SK-N-SH (cell line): Measurements from ENCODE around the gene TIMP2. TPM values are rescaled to one million over a fixed set of nuclear protein-coding genes. Genes with fewer than 3 reads are reported as not detected.

Experiments used
- CTCF ChIA-PET: fragments of 300-600, 350-600 bp; formaldehyde crosslinking; extraction: SDS; loops from one replicate; lab custom pipeline; 2021; lab: Yijun Ruan, JAX
- POLR2A ChIA-PET: fragments of 350-600 bp; sonication (Branson Sonifier 250); formaldehyde crosslinking; extraction: SDS; loops from one replicate; lab custom pipeline; 2020; ENCODE audit warnings: antibody characterized with exemption, inconsistent platforms; lab: Yijun Ruan, JAX
- DNase-seq: peaks from one replicate; pipeline ENCODE4 v3.0.0; 2012
- H2AFZ ChIP-seq: fragments of 200-600 bp; sonication (generic); 2 replicates; pipeline ENCODE4 v1.8.1; 2016; ENCODE audit warnings: antibody characterized with exemption, mild to moderate bottlenecking, low read depth
- H3F3A ChIP-seq: fragments of 200-600 bp; sonication (generic); replicated peaks from 2 replicates; pipeline ENCODE3; 2016; ENCODE audit warnings: antibody characterized with exemption, mild to moderate bottlenecking; ENCODE audit not compliant: insufficient read depth
- H3K27ac ChIP-seq, 2 experiments: fragments of 200-500 bp in 1 of 2; fragments of 200-600 bp in 1 of 2; sonication (Bioruptor generic) in 1 of 2; sonication (generic), shearing (Covaris generic) in 1 of 2; 2 replicates each; pipeline versions ENCODE4 v1.5.1 to v1.6.1; 2014 to 2016; ENCODE audit warnings: low read depth in 2 of 2, inconsistent platforms in 1 of 2, low read length in 1 of 2, mild to moderate bottlenecking in 1 of 2, mixed read lengths in 1 of 2
- H3K27me3 ChIP-seq: fragments of 200-600 bp; sonication (generic), shearing (Covaris generic); 2 replicates; pipeline ENCODE4 v1.6.1; 2016; ENCODE audit warnings: mixed run types; ENCODE audit not compliant: insufficient read depth
- H3K36me3 ChIP-seq, 2 experiments: fragments of 200-500 bp in 1 of 2; fragments of 200-600 bp in 1 of 2; sonication (Bioruptor generic) in 1 of 2; sonication (generic) in 1 of 2; replicated peaks in 1 of 2; 2 replicates each; pipeline versions ENCODE3 to v1.5.1; 2014 to 2016; ENCODE audit warnings: low read length in 1 of 2, mild to moderate bottlenecking in 1 of 2; ENCODE audit not compliant: insufficient read depth in 2 of 2, control insufficient read depth in 1 of 2
- H3K4me1 ChIP-seq, 2 experiments: fragments of 200-500 bp in 1 of 2; fragments of 200-600 bp in 1 of 2; sonication (Bioruptor generic) in 1 of 2; sonication (generic), shearing (Covaris generic) in 1 of 2; 2 replicates each; pipeline versions ENCODE4 v1.5.1 to v1.6.1; 2014 to 2016; ENCODE audit warnings: low read depth in 1 of 2, low read length in 1 of 2, mixed run types in 1 of 2; ENCODE audit not compliant: insufficient read depth in 2 of 2, control insufficient read depth in 1 of 2
- H3K4me2 ChIP-seq: fragments of 200-600 bp; sonication (generic), shearing (Covaris generic); 2 replicates; pipeline ENCODE4 v1.6.1; 2017; ENCODE audit warnings: mixed run types
- H3K4me3 ChIP-seq, 2 experiments: fragments of 200-500 bp in 1 of 2; fragments of 200-600 bp in 1 of 2; sonication (Bioruptor generic) in 1 of 2; sonication (generic), shearing (Covaris generic) in 1 of 2; 2 replicates each; pipeline versions ENCODE4 v1.5.1 to v1.8.1; 2014 to 2016; ENCODE audit warnings: low read depth in 2 of 2, inconsistent platforms in 1 of 2, low read length in 1 of 2, mild to moderate bottlenecking in 1 of 2, mixed read lengths in 1 of 2, moderate library complexity in 1 of 2
- H3K79me2 ChIP-seq: fragments of 200-600 bp; sonication (generic); 2 replicates; pipeline ENCODE4 v1.8.1; 2017; ENCODE audit warnings: mild to moderate bottlenecking; ENCODE audit not compliant: insufficient read depth
- H3K9ac ChIP-seq: fragments of 200-600 bp; sonication (generic); 2 replicates; pipeline ENCODE4 v1.6.1; 2017; ENCODE audit warnings: mixed run types
- H3K9me2 ChIP-seq: fragments of 200-600 bp; sonication (generic); 2 replicates; pipeline ENCODE4 v1.6.1; 2017; ENCODE audit warnings: mixed run types
- H3K9me3 ChIP-seq: fragments of 200-600 bp; sonication (generic); 2 replicates; pipeline ENCODE4 v1.6.1; 2017; ENCODE audit warnings: mixed run types, mild to moderate bottlenecking, moderate library complexity
- H4K20me1 ChIP-seq: fragments of 200-600 bp; sonication (generic); 2 replicates; pipeline ENCODE4 v1.6.1; 2017; ENCODE audit warnings: mild to moderate bottlenecking, mixed run types; ENCODE audit not compliant: insufficient read depth
- CHD2 ChIP-seq: fragments of 150-350 bp; IDR thresholded peaks from 2 replicates; pipeline ENCODE4 v1.6.1; 2018; ENCODE audit warnings: low read length; ENCODE audit not compliant: partially characterized antibody
- EP300 ChIP-seq, 2 experiments: IDR thresholded peaks; 2 replicates each; pipeline versions ENCODE4 v1.4.0 to v1.6.1; 2012; ENCODE audit warnings: borderline replicate concordance in 1 of 2, low read depth in 1 of 2, low read length in 1 of 2
- FOSL2 ChIP-seq: IDR thresholded peaks from 2 replicates; pipeline ENCODE4 v1.4.0; 2012; ENCODE audit warnings: low read depth, mild to moderate bottlenecking, moderate library complexity, borderline replicate concordance
- FOXJ3 ChIP-seq: sonication (generic); formaldehyde crosslinking; IDR thresholded peaks from 2 replicates; pipeline ENCODE4 v1.5.1; 2020; ENCODE audit warnings: mild to moderate bottlenecking, missing genetic modification reagents
- FOXM1 ChIP-seq: IDR thresholded peaks from 2 replicates; pipeline ENCODE4 v1.4.0; 2012; ENCODE audit warnings: low read depth, mild to moderate bottlenecking
- JUND ChIP-seq: IDR thresholded peaks from 2 replicates; pipeline ENCODE4 v1.4.0; 2012
- MEF2A ChIP-seq: IDR thresholded peaks from 2 replicates; pipeline ENCODE4 v1.4.0; 2012; ENCODE audit warnings: low read depth, borderline replicate concordance
- POLR2AphosphoS5 ChIP-seq: IDR thresholded peaks from 2 replicates; pipeline ENCODE4 v1.6.1; 2012; ENCODE audit warnings: low read depth, low read length
- RFX5 ChIP-seq: IDR thresholded peaks from 2 replicates; pipeline ENCODE4 v1.6.1; 2012; ENCODE audit warnings: mild to moderate bottlenecking, improper control_type of control experiment, low read length
- SMC3 ChIP-seq: IDR thresholded peaks from 2 replicates; pipeline ENCODE4 v1.6.1; 2012; ENCODE audit warnings: low read depth, low read length, improper control_type of control experiment
- TAF1 ChIP-seq: IDR thresholded peaks from 2 replicates; pipeline ENCODE4 v1.6.1; 2012; ENCODE audit warnings: low read depth, mild to moderate bottlenecking, low read length, moderate library complexity, borderline replicate concordance
- USF2 ChIP-seq: fragments of 150-350 bp; IDR thresholded peaks from 2 replicates; pipeline ENCODE4 v1.6.1; 2017; ENCODE audit warnings: antibody characterized with exemption, low read length, low read depth, borderline replicate concordance
- WGBS: methylation state at CpG from one replicate; pipeline ENCODE4 v1.1.6; 2017; ENCODE audit warnings: low lambda C conversion rate; 5-methylcytosine and 5-hydroxymethylcytosine counted together
- polyA plus RNA-seq, 3 experiments: library from polyadenylated mRNA; depleted of rRNA; stranded (reverse); fragments of >200 nt; gene quantifications; 2 replicates each; pipeline ENCODE4 v1.2.3, GENCODE V29; 2012

The TIMP2 gene
- polyA plus RNA-seq, 1 of the 3 experiments (the other 2 are of a cell fraction): 441 TPM

GRCh38 chr17:78865682-78866390 is 59.4 kb downstream of the TIMP2 start (continued):
- TF ChIP-seq EP300 (IDR thresholded peaks at IDR 0.05; ENCODE audit: borderline replicate concordance in 1 of 2, low read depth in 1 of 2, low read length in 1 of 2): peak in 1 of 2 experiments; percentile 28; a peak in 2 of 4 replicates
- no peak for TF ChIP-seq USF2

GRCh38 chr17:78864117-78864516 is 61.1 kb downstream of the TIMP2 start:
- Histone ChIP-seq H3K9me2 (no peaks in the 10 kb centered on the region), H3K4me1 (peaks cover 3 to 19% of the 10 kb centered on the region in 2 experiments; a peak in 3 of 4 replicates), H3F3A (peaks cover 65% of the 10 kb centered on the region), H3K9ac (no peak overlapping the region), H4K20me1 (no peaks in the 10 kb centered on the region; the same call in 1 of the 2 replicates), H3K79me2 (peaks cover 67% of the 10 kb centered on the region), H3K27me3 (no peaks in the 10 kb centered on the region), H3K4me3 (no peak overlapping the region), H3K9me3 (no peaks in the 10 kb centered on the region), H3K36me3 (peaks cover 5 to 52% of the 10 kb centered on the region in 2 experiments), H2AFZ (no peak overlapping the region), H3K4me2 (no peak overlapping the region), H3K27ac (peak overlapping the region in 1 of 2 experiments; percentile 98; a peak in 1 of 4 replicates)
- 92% methylated on average over 1 of the region's 1 CpG for WGBS
- no peak for DNase-seq
- POLR2A ChIA-PET: no interaction called here
- CTCF ChIA-PET: interaction anchor here (0.7 to 17.6 kb wide), 6 partner anchors 9 to 104 kb away, joined by 3 to 458 read pairs (median 45); partner anchors contain the start of gene LGALS3BP
- TF ChIP-seq MEF2A (no peak), SMC3 (no peak), FOSL2 (no peak), TAF1 (no peak), FOXJ3 (CRISPR knock-in tag) (no peak), FOXM1 (no peak), JUND (no peak), EP300 (IDR thresholded peaks at IDR 0.05; ENCODE audit: borderline replicate concordance in 1 of 2, low read depth in 1 of 2, low read length in 1 of 2) (no peak), RFX5 (no peak), POLR2AphosphoS5 (no peak), CHD2 (no peak)
